Measurements from ENCODE around the gene NKX6-1. TPM values are rescaled to one million over a fixed set of nuclear protein-coding genes. Genes with fewer than 3 reads are reported as not detected.
A peak's percentile ranks its signal among the peaks of the same experiment; 100 is the strongest.

The NKX6-1 gene
- total and polyA plus RNA-seq, 8 donors = 1.1 to 5.2 TPM; not detected in 6

DNA sequence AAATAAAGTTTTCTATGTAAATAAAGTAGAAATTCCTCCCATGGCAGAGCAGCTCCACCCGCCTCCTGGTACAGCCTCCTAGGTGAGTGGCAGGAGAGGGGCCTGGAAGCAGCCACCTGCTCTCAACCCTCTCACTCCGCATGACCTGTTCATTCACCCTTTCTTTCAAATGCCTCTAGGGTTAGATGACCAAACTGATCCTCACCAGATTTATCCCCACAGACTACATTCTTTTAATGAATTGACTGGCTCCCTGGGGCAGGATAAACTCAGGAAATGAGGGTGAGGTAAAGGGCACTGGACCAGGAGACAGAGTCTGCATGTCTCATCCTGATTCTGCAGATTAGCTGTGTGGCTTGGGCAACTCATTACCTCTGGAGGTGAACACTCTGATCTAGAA lies 32.6 kb upstream of the NKX6-1 start:
- Histone ChIP-seq H3K27ac (no peak overlapping the region), H3K27me3 (no peaks in the 10 kb centered on the region), H3K36me3 (no peaks in the 10 kb centered on the region), H3K9me3 (no peaks in the 10 kb centered on the region), H3K4me3 (no peak overlapping the region), H3K4me1 (no peaks in the 10 kb centered on the region)
- WGBS, 5 donors = 53 to 86% (median 77%) methylated on average over 2 of the region's 2 CpGs
- DNase-seq = no peak
- TF ChIP-seq POLR2AphosphoS5 (IDR thresholded peaks at IDR 0.05) (no peak), EP300 (IDR thresholded peaks at IDR 0.05) (no peak), POLR2A (IDR thresholded peaks at IDR 0.05) (no peak)
- TF ChIP-seq, protein P1, sequence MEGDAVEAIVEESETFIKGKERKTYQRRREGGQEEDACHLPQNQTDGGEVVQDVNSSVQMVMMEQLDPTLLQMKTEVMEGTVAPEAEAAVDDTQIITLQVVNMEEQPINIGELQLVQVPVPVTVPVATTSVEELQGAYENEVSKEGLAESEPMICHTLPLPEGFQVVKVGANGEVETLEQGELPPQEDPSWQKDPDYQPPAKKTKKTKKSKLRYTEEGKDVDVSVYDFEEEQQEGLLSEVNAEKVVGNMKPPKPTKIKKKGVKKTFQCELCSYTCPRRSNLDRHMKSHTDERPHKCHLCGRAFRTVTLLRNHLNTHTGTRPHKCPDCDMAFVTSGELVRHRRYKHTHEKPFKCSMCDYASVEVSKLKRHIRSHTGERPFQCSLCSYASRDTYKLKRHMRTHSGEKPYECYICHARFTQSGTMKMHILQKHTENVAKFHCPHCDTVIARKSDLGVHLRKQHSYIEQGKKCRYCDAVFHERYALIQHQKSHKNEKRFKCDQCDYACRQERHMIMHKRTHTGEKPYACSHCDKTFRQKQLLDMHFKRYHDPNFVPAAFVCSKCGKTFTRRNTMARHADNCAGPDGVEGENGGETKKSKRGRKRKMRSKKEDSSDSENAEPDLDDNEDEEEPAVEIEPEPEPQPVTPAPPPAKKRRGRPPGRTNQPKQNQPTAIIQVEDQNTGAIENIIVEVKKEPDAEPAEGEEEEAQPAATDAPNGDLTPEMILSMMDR (IDR thresholded peaks at IDR 0.05) = no peak
- intact Hi-C loops (cut with DNase I; ENCODE audit: low total_unique reads) = no loop called here

DNA sequence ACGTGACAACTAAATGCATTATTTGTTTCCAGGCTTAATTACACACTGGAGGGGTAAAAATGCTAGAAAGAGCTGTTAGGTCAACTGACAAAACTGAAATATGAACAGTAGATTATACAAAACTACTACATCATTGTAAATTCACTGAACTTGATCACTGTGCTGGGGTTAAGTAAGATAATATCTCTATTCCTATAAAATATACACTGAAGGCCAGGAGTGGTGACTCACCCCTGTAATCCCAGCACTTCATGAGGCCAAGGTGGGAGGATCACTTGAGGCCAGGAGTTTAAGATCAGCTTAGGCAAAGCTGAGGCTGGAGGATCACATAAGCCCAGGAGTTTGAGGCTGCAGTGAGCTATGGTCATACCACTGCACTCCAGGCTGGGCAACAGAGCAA lies 31.8 kb upstream of the NKX6-1 start:
- Histone ChIP-seq H3K36me3 (no peaks in the 10 kb centered on the region), H3K27ac (no peak overlapping the region), H3K4me3 (no peak overlapping the region), H3K9me3 (no peaks in the 10 kb centered on the region), H3K27me3 (no peaks in the 10 kb centered on the region), H3K4me1 (no peaks in the 10 kb centered on the region)
- intact Hi-C loops (cut with DNase I; ENCODE audit: low total_unique reads) = no loop called here
- DNase-seq = no peak
- no peak for TF ChIP-seq EP300 (IDR thresholded peaks at IDR 0.05)
- no peak for TF ChIP-seq POLR2AphosphoS5 (IDR thresholded peaks at IDR 0.05)
- no peak for TF ChIP-seq POLR2A (IDR thresholded peaks at IDR 0.05)
- TF ChIP-seq, protein P1 (IDR thresholded peaks at IDR 0.05) = no peak
- 17 to 53% (median 39%) methylated on average over 1 of the region's 1 CpG for WGBS, 5 donors

DNA sequence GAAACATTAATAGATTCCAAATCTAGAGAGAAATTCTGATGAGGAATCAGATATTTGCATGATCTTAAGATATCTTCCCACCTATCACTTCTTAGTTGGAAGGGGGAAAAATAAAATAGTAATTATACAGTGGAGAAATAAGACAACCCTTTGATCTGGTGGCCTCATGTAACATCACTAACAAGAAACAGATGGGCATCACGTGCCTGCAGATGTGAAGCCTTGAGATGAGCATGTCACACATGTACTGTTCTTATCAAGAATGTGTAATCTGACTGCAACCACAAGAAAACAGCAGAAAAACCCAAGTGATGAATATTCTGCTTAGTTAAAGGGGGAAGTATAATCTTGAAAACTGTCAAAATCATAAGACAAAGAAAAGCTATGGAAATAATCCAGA lies 31.4 kb upstream of the NKX6-1 start:
- Histone ChIP-seq H3K27ac (no peak overlapping the region), H3K4me1 (no peaks in the 10 kb centered on the region), H3K27me3 (no peaks in the 10 kb centered on the region), H3K9me3 (no peaks in the 10 kb centered on the region), H3K4me3 (no peak overlapping the region), H3K36me3 (no peaks in the 10 kb centered on the region)
- WGBS, 5 donors = 50 to 72% (median 70%) methylated on average over 1 of the region's 1 CpG
- TF ChIP-seq POLR2AphosphoS5 (IDR thresholded peaks at IDR 0.05) (no peak), POLR2A (IDR thresholded peaks at IDR 0.05) (no peak), EP300 (IDR thresholded peaks at IDR 0.05) (no peak)
- TF ChIP-seq, protein P1 (IDR thresholded peaks at IDR 0.05) = no peak
- DNase-seq = no peak
- intact Hi-C loops (cut with DNase I; ENCODE audit: low total_unique reads) = no loop called here

DNA sequence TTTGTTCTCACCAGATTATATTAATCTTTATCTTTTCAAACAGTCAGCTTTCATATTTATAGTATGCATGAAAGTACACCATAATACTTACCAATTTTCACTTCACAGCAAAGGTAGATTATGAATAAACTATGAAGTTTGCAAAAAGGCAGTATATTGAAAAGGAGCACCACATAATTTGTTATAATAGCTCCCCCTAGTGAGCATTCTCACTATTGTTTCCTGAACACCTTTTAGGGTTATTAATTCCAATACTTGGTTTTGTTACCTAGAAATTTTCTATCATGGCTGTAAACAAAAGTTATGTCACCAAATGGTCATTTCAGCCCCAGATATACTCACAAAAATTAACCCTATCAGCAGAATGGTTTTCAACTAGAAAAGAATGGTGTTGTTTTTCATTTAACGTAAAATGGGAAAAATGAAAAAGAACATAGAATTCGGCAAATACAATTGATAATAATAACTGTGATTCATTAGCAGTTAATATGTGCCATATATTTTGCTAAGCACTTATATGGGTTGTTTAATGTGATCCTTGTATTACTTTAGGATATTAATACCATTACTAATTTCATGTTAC lies 30.2 kb upstream of the NKX6-1 start:
- intact Hi-C loops (cut with DNase I; ENCODE audit: low total_unique reads) = no loop called here
- Histone ChIP-seq H3K4me3 (no peak overlapping the region), H3K9me3 (no peaks in the 10 kb centered on the region), H3K27ac (no peak overlapping the region), H3K36me3 (no peaks in the 10 kb centered on the region), H3K4me1 (no peaks in the 10 kb centered on the region), H3K27me3 (no peaks in the 10 kb centered on the region)
- TF ChIP-seq, protein P1 (IDR thresholded peaks at IDR 0.05) = peak in 4 of 7 experiments; percentile 18 to 58 (median 38)
- no peak for TF ChIP-seq POLR2AphosphoS5 (IDR thresholded peaks at IDR 0.05)
- TF ChIP-seq POLR2A (IDR thresholded peaks at IDR 0.05) = no peak
- no peak for TF ChIP-seq EP300 (IDR thresholded peaks at IDR 0.05)
- DNase-seq = peak in 1 of 2 donors; percentile 45
- whole genome bisulfite sequencing, 5 donors = 92 to 98% (median 96%) methylated on average over 2 of the region's 2 CpGs
